Epithelial cell of proximal tubule (primary cell): ENCODE measurements around the gene PCED1B. TPM values are rescaled to one million over a fixed set of nuclear protein-coding genes. Genes with fewer than 3 reads are reported as not detected.

Experiments
- DNase-seq: peaks from one replicate; pipeline ENCODE4 v3.0.0-alpha.2; 2011; ENCODE audit warnings: low read depth
- H3K4me3 ChIP-seq: 2 replicates; pipeline ENCODE4 v1.5.1; 2011; ENCODE audit warnings: low read depth, mild to moderate bottlenecking, low read length
- total RNA-seq: library from RNA; depleted of rRNA; stranded (reverse); fragments of >200 nt; gene quantifications from 2 replicates; pipeline ENCODE4 v1.2.3, GENCODE V29; 2015
- TF ChIP-seq, protein P1 (sequence below): conservative IDR thresholded peaks from 2 replicates; pipeline ENCODE4 v1.5.1; 2012; ENCODE audit warnings: low read depth, mild to moderate bottlenecking, low read length

The PCED1B gene
- total RNA-seq, 1 donor from 2014 or later = 9.0 TPM

DNA sequence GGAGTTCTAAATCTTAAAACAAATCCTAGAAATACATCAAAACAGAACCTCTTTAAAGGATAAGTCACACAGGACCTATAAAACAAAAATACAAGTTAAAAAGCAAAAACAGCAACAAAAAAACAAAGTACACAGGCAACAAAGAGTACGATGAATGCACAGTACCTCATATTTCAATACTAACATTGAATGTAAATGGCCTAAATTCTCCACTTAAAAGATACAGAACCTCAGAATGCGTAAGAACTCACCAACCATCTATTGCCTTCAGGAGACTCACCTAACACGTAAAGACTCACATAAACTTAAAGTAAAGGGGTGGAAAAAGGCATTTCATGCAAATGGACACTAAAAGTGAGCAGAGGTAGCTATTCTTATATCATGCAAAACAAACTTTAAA, 172.5 kb downstream of the PCED1B start:
- H3K4me3 ChIP-seq = no peak overlapping the region
- TF ChIP-seq, protein P1, sequence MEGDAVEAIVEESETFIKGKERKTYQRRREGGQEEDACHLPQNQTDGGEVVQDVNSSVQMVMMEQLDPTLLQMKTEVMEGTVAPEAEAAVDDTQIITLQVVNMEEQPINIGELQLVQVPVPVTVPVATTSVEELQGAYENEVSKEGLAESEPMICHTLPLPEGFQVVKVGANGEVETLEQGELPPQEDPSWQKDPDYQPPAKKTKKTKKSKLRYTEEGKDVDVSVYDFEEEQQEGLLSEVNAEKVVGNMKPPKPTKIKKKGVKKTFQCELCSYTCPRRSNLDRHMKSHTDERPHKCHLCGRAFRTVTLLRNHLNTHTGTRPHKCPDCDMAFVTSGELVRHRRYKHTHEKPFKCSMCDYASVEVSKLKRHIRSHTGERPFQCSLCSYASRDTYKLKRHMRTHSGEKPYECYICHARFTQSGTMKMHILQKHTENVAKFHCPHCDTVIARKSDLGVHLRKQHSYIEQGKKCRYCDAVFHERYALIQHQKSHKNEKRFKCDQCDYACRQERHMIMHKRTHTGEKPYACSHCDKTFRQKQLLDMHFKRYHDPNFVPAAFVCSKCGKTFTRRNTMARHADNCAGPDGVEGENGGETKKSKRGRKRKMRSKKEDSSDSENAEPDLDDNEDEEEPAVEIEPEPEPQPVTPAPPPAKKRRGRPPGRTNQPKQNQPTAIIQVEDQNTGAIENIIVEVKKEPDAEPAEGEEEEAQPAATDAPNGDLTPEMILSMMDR = no peak
- no peak for DNase-seq

DNA sequence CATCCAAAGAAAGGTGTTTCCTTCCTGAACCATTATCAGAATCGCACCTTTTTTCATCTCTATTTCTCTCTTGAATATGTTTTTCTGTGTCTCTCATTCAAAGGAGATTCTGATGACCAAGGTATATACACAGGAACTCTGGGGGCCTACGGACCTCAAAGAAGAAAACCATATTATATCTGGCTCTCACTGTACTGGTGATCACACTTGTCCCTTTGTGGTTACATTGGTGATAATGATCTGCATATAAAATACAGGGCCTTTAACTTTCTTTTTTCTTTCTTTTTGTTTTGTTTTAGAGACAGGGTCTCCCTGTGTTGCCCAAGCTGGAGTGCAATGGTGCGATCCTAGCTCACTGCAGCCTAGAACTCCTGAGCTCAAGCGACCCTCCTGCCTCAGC, 185.5 kb downstream of the PCED1B start:
- TF ChIP-seq, protein P1 = no peak
- H3K4me3 ChIP-seq = no peak overlapping the region
- no peak for DNase-seq

DNA sequence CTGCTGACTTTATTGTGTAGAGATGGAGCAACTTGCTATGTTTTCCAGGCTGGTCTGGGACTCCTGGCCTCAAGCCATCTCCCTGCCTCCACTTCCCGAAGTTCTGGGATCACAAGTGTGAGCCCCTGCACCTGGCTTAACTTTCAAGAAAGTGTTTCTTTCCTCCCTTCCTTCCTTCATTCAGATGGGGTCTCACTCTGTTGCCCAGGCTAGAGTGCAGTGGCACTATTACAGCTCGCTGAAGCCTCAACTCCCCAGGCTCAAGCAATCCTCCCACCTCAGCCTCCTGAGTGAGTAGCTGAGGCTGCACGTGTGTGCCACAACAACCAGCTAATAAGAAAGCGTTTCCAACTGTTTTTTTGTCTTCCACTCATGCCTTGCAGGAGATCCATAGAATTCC, 186.0 kb downstream of the PCED1B start:
- DNase-seq = no peak
- TF ChIP-seq, protein P1 = no peak
- H3K4me3 ChIP-seq = no peak overlapping the region

DNA sequence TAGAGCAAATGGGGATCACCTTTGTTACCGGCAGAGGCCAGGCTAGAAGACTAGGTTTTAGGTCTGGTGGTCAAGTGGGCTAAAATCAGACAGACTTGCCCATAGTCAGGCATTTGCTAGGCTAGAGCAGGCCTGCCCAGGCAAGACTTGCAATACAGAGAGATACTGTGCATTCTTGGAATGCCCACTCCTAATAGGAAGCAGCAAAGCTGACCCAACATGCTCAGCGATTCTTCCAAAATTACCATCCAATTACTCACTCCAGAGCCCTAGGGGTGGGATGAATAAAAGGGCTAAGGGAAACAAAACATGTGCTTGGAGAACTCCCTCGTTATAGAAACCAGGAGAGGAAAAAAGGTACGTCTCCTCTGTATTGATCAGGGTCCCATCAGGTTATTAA, 188.2 kb downstream of the PCED1B start:
- no peak for DNase-seq
- TF ChIP-seq, protein P1 = no peak
- H3K4me3 ChIP-seq = no peak overlapping the region

DNA sequence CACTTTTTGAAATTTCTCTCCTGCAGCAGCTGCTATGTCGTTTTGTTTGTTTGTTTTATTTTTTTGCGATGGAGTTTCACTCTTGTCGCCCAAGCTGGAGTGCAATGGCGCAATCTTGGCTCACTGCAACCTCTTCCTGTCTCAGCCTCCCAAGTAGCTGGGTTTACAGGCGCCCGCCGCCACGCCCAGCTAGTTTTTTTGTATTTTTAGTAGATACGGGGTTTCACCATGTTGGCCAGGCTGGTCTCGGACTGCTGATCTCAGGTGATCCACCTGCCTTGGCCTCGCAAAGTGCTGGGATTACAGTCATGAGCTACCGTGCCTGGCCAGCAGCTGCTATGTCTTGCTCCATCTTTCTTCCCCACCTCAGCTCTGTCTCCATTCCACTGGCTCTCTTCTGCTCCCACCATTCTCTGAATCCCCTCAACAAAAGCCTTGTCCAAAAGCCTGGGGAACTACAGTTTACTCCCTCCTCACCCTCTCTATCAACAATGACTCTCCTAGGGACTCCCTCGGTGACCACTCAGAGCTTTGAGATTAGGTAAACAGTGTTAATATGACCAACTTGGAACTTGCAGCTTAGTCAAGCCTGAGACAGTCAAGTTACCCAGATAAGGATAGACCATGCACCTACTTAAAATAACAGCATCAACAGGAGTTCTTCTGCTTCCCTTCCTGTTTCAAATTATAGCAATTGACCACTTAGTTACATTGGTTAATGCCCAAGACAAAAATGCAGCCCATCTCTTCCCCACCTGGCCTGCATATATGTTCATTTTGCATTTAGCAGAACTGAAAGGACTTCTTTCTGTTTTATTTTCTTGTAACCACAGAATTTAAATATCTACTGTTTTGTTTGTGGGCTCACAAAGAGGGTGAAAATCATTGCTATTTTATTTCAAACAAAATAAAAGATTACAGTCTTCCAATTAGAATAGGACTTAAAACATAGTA, 189.4 kb downstream of the PCED1B start:
- DNase-seq = no peak
- no peak overlapping the region for H3K4me3 ChIP-seq
- TF ChIP-seq, protein P1 = no peak

DNA sequence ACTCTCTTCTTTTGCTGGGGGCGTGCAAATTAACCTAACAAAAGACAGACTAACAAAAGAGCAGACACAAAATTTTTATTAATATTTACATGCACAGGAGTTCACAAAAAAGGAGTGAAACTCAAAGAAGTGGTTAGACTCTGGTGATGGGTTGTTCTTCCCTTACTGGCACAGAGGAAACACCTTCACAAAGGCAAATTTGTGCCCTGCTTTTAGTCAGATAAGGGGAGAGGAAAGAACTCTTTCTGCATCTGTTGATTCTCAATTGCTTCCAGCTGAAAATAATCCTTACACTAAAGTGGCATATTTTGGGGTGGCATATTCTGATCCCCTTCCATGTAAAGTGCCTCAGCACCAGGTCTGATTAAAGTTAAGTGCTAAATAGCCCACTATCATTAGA, 190.5 kb downstream of the PCED1B start:
- DNase-seq = no peak
- H3K4me3 ChIP-seq = no peak overlapping the region
- TF ChIP-seq, protein P1 = no peak
